Neuron (in vitro differentiated cells): ENCODE measurements around the gene OBI1.

Source experiments
- H2AFZ ChIP-seq: one replicate; pipeline ENCODE4 v1.6.1; 2013; ENCODE audit warnings: low read depth, mild to moderate bottlenecking, inconsistent platforms, low read length, moderate library complexity
- H3K27me3 ChIP-seq: one replicate; pipeline ENCODE4 v1.6.1; 2013; ENCODE audit warnings: low read length; ENCODE audit not compliant: insufficient read depth
- H3K36me3 ChIP-seq: one replicate; pipeline ENCODE4 v1.6.1; 2013; ENCODE audit warnings: low read length; ENCODE audit not compliant: insufficient read depth
- H3K4me1 ChIP-seq: one replicate; pipeline ENCODE4 v1.6.1; 2013; ENCODE audit warnings: low read length; ENCODE audit not compliant: insufficient read depth
- H3K4me3 ChIP-seq: 2 replicates; pipeline ENCODE4 v1.5.1; 2013; ENCODE audit warnings: mild to moderate bottlenecking, low read length, moderate library complexity
- H3K9me3 ChIP-seq: one replicate; pipeline ENCODE4 v1.6.1; 2013; ENCODE audit warnings: low read length

Gene OBI1

DNA sequence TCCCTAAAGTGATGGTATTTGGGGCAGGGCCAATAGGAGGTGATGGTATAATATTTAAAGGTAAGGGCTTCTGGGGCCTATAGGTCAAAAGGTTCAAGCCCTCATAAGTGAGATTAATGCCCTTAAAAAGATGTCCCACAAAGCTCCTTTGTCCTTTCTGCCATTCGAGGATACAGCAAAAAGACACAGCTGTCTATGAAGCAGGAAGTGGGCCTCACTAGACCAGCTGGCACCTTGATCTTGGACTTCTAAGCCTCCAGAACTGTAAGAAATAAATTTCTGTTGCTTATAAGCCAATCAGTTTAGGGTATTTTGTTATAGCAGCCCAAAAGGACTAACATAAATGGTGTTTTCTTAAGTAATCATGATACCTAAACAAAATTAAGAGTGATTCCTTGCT, 28.4 kb downstream of the OBI1 start:
- Histone ChIP-seq H3K36me3 (peaks cover 73% of the 10 kb centered on the region), H3K27me3 (no peaks in the 10 kb centered on the region), H3K9me3 (no peaks in the 10 kb centered on the region), H3K4me1 (no peaks in the 10 kb centered on the region), H2AFZ (no peak overlapping the region), H3K4me3 (no peak overlapping the region)

DNA sequence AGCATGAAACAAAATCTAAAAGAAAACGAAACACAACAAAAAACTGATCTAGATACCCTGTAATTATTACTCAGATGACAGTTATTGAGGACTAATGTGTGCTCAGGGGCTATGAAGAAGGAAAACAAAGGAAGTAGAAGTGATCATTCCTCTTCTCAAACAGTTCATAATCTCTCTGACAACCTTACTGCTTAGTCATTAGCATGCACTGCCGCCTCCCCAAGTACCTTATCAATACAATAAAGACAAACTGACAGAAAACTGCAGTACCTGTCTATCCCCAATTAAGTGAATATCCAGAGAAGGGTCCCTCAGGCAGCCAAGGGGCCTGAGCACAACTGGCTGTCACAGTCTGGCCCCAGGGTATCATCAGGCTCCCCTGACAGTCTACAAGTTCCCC, 33.6 kb downstream of the OBI1 start:
- Histone ChIP-seq H3K27me3 (no peaks in the 10 kb centered on the region), H3K36me3 (peaks cover 42% of the 10 kb centered on the region), H2AFZ (no peak overlapping the region), H3K4me1 (no peaks in the 10 kb centered on the region), H3K9me3 (no peaks in the 10 kb centered on the region), H3K4me3 (no peak overlapping the region)

DNA sequence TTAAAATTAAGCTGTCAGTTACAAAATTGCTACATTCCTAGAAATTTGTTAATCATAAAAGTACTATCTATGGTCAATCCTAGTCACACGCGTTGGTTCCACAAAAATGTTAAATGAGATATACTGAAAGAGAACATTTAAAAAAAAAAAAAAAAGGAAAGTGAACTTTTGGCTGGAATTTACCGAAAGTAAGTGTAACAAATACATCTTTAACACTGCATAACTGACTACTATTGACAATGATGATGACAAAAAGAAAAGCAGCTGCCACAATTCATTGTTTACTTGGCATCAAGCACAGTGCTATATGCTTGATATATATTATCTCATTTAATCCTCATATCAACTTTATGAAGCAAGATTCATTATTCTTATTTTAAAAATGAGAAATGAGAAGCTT, 35.8 kb downstream of the OBI1 start:
- Histone ChIP-seq H3K9me3 (no peaks in the 10 kb centered on the region), H3K27me3 (no peaks in the 10 kb centered on the region), H3K4me3 (no peak overlapping the region), H3K36me3 (peaks cover 27% of the 10 kb centered on the region), H3K4me1 (no peaks in the 10 kb centered on the region), H2AFZ (no peak overlapping the region)

GRCh38 chr13:78620936-78621470, 38.0 kb downstream of the OBI1 start:
- H3K4me1 ChIP-seq, result no peaks in the 10 kb centered on the region
- no peaks in the 10 kb centered on the region for H3K27me3 ChIP-seq
- no peak overlapping the region for H2AFZ ChIP-seq
- H3K4me3 ChIP-seq, result no peak overlapping the region
- H3K9me3 ChIP-seq, result no peaks in the 10 kb centered on the region
- peaks cover 32% of the 10 kb centered on the region for H3K36me3 ChIP-seq

DNA sequence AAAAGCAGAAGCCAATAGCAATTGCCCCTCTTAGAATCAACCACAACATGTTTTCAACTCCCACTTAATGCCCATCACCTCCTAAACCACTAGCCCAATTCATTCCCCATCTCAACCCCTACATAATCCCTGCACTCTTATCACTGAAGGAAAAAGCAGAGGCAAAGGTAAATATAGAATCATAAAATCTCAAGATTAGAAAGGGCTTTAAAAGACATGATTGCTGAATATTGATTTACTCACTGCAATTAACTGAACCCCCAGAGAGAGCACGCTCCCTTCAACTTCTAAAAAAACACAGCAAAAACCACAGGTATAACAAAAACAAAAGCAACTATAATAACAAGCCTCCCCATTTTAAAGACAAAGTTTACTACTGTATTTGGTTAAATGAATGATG, 40.5 kb downstream of the OBI1 start:
- Histone ChIP-seq H3K4me3 (no peak overlapping the region), H3K36me3 (peaks cover 37% of the 10 kb centered on the region)

GRCh38 chr13:78611040-78611439, 47.9 kb downstream of the OBI1 start:
- Histone ChIP-seq H3K36me3 (peaks cover 16% of the 10 kb centered on the region), H3K27me3 (peaks cover 58% of the 10 kb centered on the region), H3K4me3 (no peak overlapping the region)

More for the DNA sequence above, 40.5 kb downstream of the OBI1 start:
- H3K9me3 ChIP-seq, result peaks cover 1% of the 10 kb centered on the region
- no peaks in the 10 kb centered on the region for H3K27me3 ChIP-seq
- no peaks in the 10 kb centered on the region for H3K4me1 ChIP-seq
- no peak overlapping the region for H2AFZ ChIP-seq

DNA sequence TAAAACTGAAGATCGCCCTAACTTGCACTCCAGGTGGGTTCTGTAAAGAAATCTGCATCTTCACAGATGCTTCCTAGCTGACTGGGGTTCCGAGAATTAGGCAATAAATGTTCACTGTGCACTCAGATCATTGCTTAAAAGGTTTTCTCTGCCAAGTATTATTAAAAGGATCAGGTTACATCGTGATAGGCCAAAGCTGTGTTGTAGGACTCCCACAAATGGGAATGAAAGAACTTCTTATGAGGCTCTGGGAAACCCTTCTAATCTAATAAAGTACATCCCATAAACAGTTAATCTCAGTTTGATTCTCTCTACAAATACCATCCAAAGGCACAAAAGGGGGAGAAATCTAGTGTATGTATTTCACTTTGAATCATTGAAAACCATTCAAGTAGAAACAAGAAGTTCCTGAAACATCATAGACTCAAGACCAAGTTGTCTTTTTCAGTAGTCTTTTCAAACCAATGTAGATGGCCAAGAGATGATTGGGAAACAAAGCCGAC, 48.5 kb downstream of the OBI1 start:
- Histone ChIP-seq H3K27me3 (peaks cover 64% of the 10 kb centered on the region), H3K36me3 (peaks cover 10% of the 10 kb centered on the region), H2AFZ (no peak overlapping the region), H3K9me3 (peaks cover 4% of the 10 kb centered on the region), H3K4me3 (no peak overlapping the region), H3K4me1 (peaks cover 15% of the 10 kb centered on the region)

More at GRCh38 chr13:78611040-78611439, 47.9 kb downstream of the OBI1 start:
- Histone ChIP-seq H2AFZ (no peak overlapping the region), H3K4me1 (peaks cover 15% of the 10 kb centered on the region), H3K9me3 (peaks cover 4% of the 10 kb centered on the region)

DNA sequence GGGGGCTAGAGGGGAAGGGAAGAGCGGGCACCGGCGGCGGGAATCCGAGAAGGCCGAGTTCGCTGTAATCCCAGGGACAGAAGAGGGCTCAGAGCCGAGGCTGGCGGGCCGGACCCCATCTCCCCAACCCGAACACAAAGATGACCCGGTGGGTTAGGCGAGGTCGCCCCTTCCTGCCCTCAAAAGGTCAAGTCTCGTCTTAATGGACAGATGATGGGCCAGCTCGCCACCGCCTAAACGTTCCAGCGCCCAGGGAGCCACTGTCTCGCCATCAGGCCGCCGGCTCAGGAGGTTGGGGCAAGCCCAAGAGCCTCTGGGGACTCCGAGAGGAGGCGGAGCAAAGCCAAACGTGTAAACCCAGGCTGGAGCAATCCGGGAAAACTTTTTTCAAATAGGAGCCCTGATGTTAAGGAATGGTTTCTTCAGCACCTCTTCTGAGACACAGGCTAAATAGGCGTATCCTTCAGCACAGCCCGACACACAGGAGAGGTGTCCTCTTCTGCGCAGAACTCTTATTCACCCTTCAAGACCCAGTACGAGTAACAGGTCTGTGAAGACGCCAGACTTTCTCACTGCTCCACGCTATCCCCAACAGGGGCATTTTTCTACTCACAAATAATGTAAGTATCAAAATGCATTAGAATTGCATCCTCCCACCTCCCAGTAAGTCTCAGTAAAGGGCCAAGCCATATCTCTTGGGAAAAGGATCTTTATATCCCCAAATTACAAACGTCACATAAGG, 49.3 kb downstream of the OBI1 start:
- peaks cover 72% of the 10 kb centered on the region for H3K27me3 ChIP-seq
- H3K9me3 ChIP-seq, result peaks cover 4% of the 10 kb centered on the region
- H3K4me3 ChIP-seq, result peak overlapping the region; percentile 32
- peaks cover 15% of the 10 kb centered on the region for H3K4me1 ChIP-seq
- H3K36me3 ChIP-seq, result peaks cover 2% of the 10 kb centered on the region
- H2AFZ ChIP-seq, result peak overlapping the region; percentile 39

DNA sequence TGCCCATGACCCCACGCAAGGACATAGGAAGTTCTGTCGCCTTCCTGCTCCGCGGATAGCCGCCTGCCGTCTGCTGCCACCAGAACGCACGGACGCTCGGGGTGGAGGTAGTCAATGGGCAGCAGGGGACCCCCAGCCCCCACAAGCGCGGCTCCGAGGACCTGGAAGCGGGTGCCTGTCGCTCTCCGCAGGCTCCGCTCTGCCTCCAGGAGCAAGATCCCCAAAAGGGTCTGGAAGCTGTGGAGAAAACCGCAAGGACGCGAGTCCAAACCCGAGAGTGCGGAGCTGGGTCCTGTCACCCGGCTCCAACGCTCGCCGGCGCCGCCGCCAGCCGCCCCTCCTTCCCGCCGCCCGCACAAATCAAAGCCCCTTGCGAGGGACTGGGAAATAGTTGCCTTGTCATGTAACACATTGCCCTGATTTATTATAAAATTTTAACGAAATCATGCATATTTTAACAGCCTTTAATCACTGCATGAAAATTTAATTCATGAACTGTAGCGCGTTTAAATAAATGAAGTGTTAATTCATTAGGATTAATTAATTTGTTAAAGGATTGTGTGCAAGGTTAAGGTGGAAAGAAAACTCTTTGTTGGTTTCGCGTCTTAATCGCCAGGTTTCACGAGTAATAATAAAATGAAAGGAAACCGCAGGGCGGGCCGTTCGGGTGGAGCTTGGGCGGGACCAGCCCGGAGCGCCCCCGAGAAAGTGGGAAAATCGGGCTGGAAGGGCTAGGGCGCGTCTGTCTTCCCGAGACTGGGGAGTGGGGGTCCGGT, 50.1 kb downstream of the OBI1 start:
- peak overlapping the region; percentile 32 for H3K4me3 ChIP-seq
- H3K27me3 ChIP-seq, result peaks cover 80% of the 10 kb centered on the region

GRCh38 chr13:78608252-78608687, 50.7 kb downstream of the OBI1 start:
- Histone ChIP-seq H3K4me1 (peaks cover 22% of the 10 kb centered on the region), H3K4me3 (no peak overlapping the region), H3K36me3 (no peaks in the 10 kb centered on the region), H3K27me3 (peaks cover 86% of the 10 kb centered on the region), H3K9me3 (peaks cover 2% of the 10 kb centered on the region), H2AFZ (no peak overlapping the region)

More for the DNA sequence above, 50.1 kb downstream of the OBI1 start:
- Histone ChIP-seq H3K9me3 (peaks cover 4% of the 10 kb centered on the region), H3K4me1 (peaks cover 19% of the 10 kb centered on the region), H2AFZ (peak overlapping the region; percentile 39), H3K36me3 (no peaks in the 10 kb centered on the region)

GRCh38 chr13:78607409-78608251, 51.3 kb downstream of the OBI1 start:
- H3K9me3 ChIP-seq, result peaks cover 2% of the 10 kb centered on the region
- H3K4me3 ChIP-seq, result no peak overlapping the region
- H2AFZ ChIP-seq, result no peak overlapping the region
- peaks cover 92% of the 10 kb centered on the region for H3K27me3 ChIP-seq
- H3K36me3 ChIP-seq, result no peaks in the 10 kb centered on the region
- peaks cover 27% of the 10 kb centered on the region for H3K4me1 ChIP-seq

- Histone ChIP-seq H3K4me3 (no peak overlapping the region), H3K9me3 (peaks cover 2% of the 10 kb centered on the region), H3K27me3 (peaks cover 94% of the 10 kb centered on the region)
These were observed 52.2 kb downstream of the OBI1 start for GRCh38 chr13:78606471-78607408.

More at GRCh38 chr13:78606471-78607408, 52.2 kb downstream of the OBI1 start:
- no peaks in the 10 kb centered on the region for H3K36me3 ChIP-seq
- no peak overlapping the region for H2AFZ ChIP-seq
- H3K4me1 ChIP-seq, result peaks cover 28% of the 10 kb centered on the region
